ENCODE data around the gene MINDY3.

DNA sequence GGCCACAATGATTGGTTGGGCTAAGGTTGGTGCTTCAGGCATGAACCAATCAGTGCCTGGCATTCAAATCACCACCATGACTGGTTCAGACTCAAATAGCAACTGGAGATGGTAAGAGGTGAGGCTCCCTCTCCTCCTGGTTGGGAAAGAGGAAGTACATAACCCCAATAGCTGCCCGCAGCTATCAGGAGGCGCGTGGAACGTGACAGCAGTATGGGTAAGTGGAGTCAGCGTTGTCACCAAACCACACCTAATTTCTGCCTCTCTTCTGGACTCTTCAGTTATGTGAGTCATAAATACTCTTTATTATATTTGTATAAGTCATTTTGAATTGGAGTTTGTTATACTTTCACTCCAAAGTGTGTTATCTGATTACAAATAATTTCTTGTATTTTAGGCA, 122.7 kb downstream of the MINDY3 start:
- no peak for TF ChIP-seq POLR2A (IDR thresholded peaks at IDR 0.05)
- TF ChIP-seq, protein P1, sequence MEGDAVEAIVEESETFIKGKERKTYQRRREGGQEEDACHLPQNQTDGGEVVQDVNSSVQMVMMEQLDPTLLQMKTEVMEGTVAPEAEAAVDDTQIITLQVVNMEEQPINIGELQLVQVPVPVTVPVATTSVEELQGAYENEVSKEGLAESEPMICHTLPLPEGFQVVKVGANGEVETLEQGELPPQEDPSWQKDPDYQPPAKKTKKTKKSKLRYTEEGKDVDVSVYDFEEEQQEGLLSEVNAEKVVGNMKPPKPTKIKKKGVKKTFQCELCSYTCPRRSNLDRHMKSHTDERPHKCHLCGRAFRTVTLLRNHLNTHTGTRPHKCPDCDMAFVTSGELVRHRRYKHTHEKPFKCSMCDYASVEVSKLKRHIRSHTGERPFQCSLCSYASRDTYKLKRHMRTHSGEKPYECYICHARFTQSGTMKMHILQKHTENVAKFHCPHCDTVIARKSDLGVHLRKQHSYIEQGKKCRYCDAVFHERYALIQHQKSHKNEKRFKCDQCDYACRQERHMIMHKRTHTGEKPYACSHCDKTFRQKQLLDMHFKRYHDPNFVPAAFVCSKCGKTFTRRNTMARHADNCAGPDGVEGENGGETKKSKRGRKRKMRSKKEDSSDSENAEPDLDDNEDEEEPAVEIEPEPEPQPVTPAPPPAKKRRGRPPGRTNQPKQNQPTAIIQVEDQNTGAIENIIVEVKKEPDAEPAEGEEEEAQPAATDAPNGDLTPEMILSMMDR (IDR thresholded peaks at IDR 0.05), result no peak
